MCF 10A (cell line): ENCODE data around the gene XCL1. TPM values are rescaled to one million over a fixed set of nuclear protein-coding genes. Genes with fewer than 3 reads are reported as not detected.
"Not testable (repeated sequence)": the region's sequence is repeated elsewhere in the genome, so short reads cannot be mapped to it uniquely, and the experiment has no call there.

Experiments used
- BruUV-seq: library from RNA; stranded (reverse); fragments of 400-500 nt; replicated peaks from 2 replicates; lab custom pipeline; 2021; lab: Mats Ljungman, UMichigan
- CTCF ChIA-PET: fragments of 300-600 bp; sonication (Branson Sonifier 250); formaldehyde crosslinking; extraction: SDS; loops from one replicate; lab custom pipeline; 2021; ENCODE audit warnings: antibody characterized with exemption, inconsistent platforms; lab: Yijun Ruan, JAX
- POLR2A ChIA-PET: fragments of 300-600, 350-650 bp; sonication (Branson Sonifier 250); formaldehyde crosslinking; extraction: SDS; loops from one replicate; lab custom pipeline; 2020; ENCODE audit warnings: antibody characterized with exemption, inconsistent platforms; lab: Yijun Ruan, JAX
- DNase-seq: peaks from one replicate; pipeline ENCODE4 v3.0.0-alpha.2; 2018; ENCODE audit not compliant: unreplicated experiment
- H3K27ac Mint-ChIP-seq: one replicate; pipeline ENCODE4 v1.8.0; 2022; ENCODE audit warnings: mild to moderate bottlenecking, low read depth, mixed read lengths; ENCODE audit not compliant: unreplicated experiment
- H3K27me3 Mint-ChIP-seq: one replicate; pipeline ENCODE4 v1.8.0; 2022; ENCODE audit warnings: mixed read lengths; ENCODE audit not compliant: insufficient read depth, unreplicated experiment
- H3K36me3 Mint-ChIP-seq: one replicate; pipeline ENCODE4 v1.8.0; 2022; ENCODE audit warnings: mild to moderate bottlenecking, moderate library complexity, mixed read lengths; ENCODE audit not compliant: insufficient read depth, unreplicated experiment
- H3K4me1 Mint-ChIP-seq: one replicate; pipeline ENCODE4 v1.8.0; 2022; ENCODE audit warnings: mixed read lengths; ENCODE audit not compliant: insufficient read depth, unreplicated experiment
- H3K4me3 Mint-ChIP-seq: one replicate; pipeline ENCODE4 v1.8.0; 2022; ENCODE audit warnings: mild to moderate bottlenecking, moderate library complexity, mixed read lengths; ENCODE audit not compliant: unreplicated experiment
- H3K9me3 Mint-ChIP-seq: one replicate; pipeline ENCODE4 v1.8.0; 2022; ENCODE audit warnings: mixed read lengths; ENCODE audit not compliant: unreplicated experiment
- CTCF ChIP-seq: fragments of 200-600 bp; IDR thresholded peaks from one replicate; pipeline ENCODE4 v1.8.0; 2022; ENCODE audit warnings: antibody characterized with exemption, mild to moderate bottlenecking; ENCODE audit not compliant: unreplicated experiment
- intact Hi-C: fragments of 100-400 bp; cut with micrococcal nuclease; formaldehyde crosslinking; loops from 2 replicates; pipeline ENCODE4 v1.14.1; 2022
- total RNA-seq: library from RNA; stranded (reverse); gene quantifications from 2 replicates; pipeline ENCODE4 v1.2.3, GENCODE V29; 2022

Gene XCL1
- total RNA-seq, 1 experiment from 2014 or later = not detected

GRCh38 chr1:168580991-168581390, 4.6 kb downstream of the XCL1 start:
- H3K4me3 Mint-ChIP-seq, POLR2A ChIA-PET, BruUV-seq, H3K9me3 Mint-ChIP-seq, H3K27ac Mint-ChIP-seq, intact Hi-C loops, DNase-seq, H3K27me3 Mint-ChIP-seq, H3K36me3 Mint-ChIP-seq: not testable (repeated sequence)
- peaks cover 12% of the 10 kb centered on the region for H3K4me1 Mint-ChIP-seq
- CTCF ChIA-PET = interaction anchor here (10.7 kb wide), 1 partner anchor 239 kb away, joined by 99 read pairs; no protein-coding TSS in a partner anchor

- no TSS peak for BruUV-seq
- intact Hi-C loops = no loop called here
- ChIA-PET CTCF (interaction anchor here (4.0 to 10.7 kb wide), 2 partner anchors 141 to 240 kb away, joined by 22 to 99 read pairs; no protein-coding TSS in a partner anchor), POLR2A (interaction anchor here (0.5 to 1.3 kb wide), 2 partner anchors 239 to 796 kb away, joined by 3 read pairs; no protein-coding TSS in a partner anchor)
- Mint-ChIP-seq H3K36me3 (no peaks in the 10 kb centered on the region), H3K4me1 (peaks cover 12% of the 10 kb centered on the region), H3K27me3 (peaks cover 10% of the 10 kb centered on the region), H3K4me3 (no peak overlapping the region), H3K9me3 (no peaks in the 10 kb centered on the region), H3K27ac (no peak overlapping the region)
- no peak for DNase-seq
- TF ChIP-seq CTCF = no peak
Observed at GRCh38 chr1:168581817-168582572, 5.6 kb downstream of the XCL1 start.

GRCh38 chr1:168582688-168583336, 6.4 kb downstream of the XCL1 start:
- Mint-ChIP-seq H3K36me3 (no peaks in the 10 kb centered on the region), H3K4me1 (peaks cover 12% of the 10 kb centered on the region), H3K27ac (no peak overlapping the region), H3K27me3 (peaks cover 10% of the 10 kb centered on the region), H3K9me3 (peaks cover 6% of the 10 kb centered on the region), H3K4me3 (no peak overlapping the region)
- ChIA-PET POLR2A (interaction anchor here (0.5 to 1.3 kb wide), 2 partner anchors 240 to 795 kb away, joined by 3 read pairs; no protein-coding TSS in a partner anchor), CTCF (interaction anchor here (0.7 to 10.7 kb wide), 6 partner anchors 8 to 777 kb away, joined by 3 to 99 read pairs (median 6); no protein-coding TSS in a partner anchor)
- no peak for TF ChIP-seq CTCF
- BruUV-seq = no TSS peak
- intact Hi-C loops = no loop called here
- no peak for DNase-seq

- intact Hi-C loops = no loop called here
- no peak overlapping the region for H3K27ac Mint-ChIP-seq
- no peak overlapping the region for H3K4me3 Mint-ChIP-seq
- peak; percentile 58 for DNase-seq
- no peak for TF ChIP-seq CTCF
- peaks cover 10% of the 10 kb centered on the region for H3K27me3 Mint-ChIP-seq
- no TSS peak for BruUV-seq
- peaks cover 12% of the 10 kb centered on the region for H3K4me1 Mint-ChIP-seq
- POLR2A ChIA-PET = interaction anchor here (0.6 kb wide), 1 partner anchor 290 kb away, joined by 3 read pairs; no protein-coding TSS in a partner anchor
- H3K9me3 Mint-ChIP-seq = peaks cover 6% of the 10 kb centered on the region
- H3K36me3 Mint-ChIP-seq = no peaks in the 10 kb centered on the region
- CTCF ChIA-PET = interaction anchor here (0.7 to 10.7 kb wide), 10 partner anchors 9 to 776 kb away, joined by 3 to 99 read pairs (median 5); no protein-coding TSS in a partner anchor
Observed at GRCh38 chr1:168583571-168583970, 7.2 kb downstream of the XCL1 start.
